GM21447 (cell line): ENCODE data around the gene LARGE1.

Source experiments
- ATAC-seq: cut with Tn5 transposase; IDR thresholded peaks from one replicate; pipeline ENCODE4 v1.9.1; 2021; ENCODE audit not compliant: unreplicated experiment

The LARGE1 gene

GRCh38 chr22:33271390-33272161 is 648.7 kb downstream of the LARGE1 start:
- peak; percentile 65 for ATAC-seq

- ATAC-seq, result no peak
These were observed 649.7 kb downstream of the LARGE1 start for GRCh38 chr22:33270596-33270995.

DNA sequence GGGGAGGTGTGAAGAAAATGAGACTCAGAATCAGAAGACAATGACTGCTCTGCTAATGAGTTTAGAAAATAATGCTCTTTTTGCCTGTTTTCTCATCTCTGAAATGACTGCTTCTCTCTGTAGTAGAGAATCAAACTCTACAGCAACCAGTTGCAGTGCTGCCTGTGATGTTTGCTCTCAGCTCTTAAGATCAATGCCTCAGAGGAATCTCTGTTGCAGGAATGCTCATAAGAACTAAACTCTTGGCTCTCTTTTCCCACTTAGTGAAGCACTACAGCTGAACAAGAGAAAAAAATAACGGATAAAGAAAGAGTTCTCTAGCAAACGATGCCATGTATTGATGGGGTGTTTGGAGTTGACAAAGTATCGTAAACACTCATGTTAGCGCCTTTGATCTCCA is 658.6 kb downstream of the LARGE1 start:
- ATAC-seq, result no peak

DNA sequence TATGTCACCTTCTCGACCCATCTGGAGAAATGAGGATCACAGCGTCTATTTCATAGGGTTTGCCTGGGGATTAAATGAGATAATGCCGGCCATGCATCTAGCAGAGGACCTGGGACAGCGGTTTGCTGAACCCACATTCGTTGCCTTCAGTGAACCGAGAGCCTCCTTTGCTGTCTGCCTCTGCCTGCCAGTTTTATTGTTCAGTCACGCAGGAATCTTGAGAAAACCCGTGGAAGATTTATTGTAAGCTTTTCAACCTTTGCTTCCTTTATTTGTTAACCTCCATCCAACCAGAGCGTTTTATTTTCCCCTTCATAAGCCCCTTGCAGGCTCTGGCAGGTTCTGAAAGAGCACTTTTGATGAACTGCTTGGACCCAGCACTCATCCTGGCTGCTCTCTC is 659.8 kb downstream of the LARGE1 start:
- ATAC-seq, result no peak

DNA sequence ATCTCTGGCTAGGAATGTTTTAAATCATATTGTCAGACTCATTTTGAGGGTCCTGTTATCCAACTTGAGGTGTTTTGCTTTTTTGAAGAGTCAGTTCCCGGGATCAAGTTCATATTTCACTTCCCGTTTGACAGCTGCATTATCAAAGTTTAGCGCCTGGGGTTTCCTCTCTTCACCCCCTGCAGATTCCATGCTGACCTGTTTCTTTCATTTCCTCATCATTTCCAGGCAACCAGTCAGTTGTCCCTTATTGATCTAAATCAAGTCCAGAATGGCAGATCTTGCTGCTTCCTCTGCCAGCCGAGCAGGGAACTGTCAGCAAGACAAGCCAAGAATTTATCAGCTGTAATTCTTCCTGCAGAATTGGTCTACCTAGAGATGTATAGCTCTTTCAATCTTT is 664.5 kb downstream of the LARGE1 start:
- no peak for ATAC-seq

- ATAC-seq, result no peak
These were observed 671.3 kb downstream of the LARGE1 start for GRCh38 chr22:33248948-33249347.

- ATAC-seq, result peak; percentile 76
These were observed 672.5 kb downstream of the LARGE1 start for GRCh38 chr22:33247758-33248157.

DNA sequence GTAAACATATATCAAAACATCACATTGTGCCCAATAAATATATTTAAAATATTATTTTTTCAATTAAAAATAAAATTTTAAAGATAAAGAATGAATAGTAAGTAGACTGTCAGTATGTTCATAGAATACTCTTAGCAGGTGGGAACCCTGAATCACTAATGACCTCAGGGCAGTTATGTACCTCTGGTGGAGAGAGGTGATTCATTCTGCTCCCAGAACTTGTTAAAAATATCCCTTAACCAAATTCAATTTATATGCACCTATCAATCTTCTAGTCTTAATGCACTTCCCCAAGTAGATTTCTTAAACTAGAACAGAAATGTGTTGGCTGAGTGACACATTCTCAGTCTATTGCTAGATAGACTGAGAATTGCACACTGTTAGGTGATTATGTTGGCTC is 678.2 kb downstream of the LARGE1 start:
- ATAC-seq, result no peak

DNA sequence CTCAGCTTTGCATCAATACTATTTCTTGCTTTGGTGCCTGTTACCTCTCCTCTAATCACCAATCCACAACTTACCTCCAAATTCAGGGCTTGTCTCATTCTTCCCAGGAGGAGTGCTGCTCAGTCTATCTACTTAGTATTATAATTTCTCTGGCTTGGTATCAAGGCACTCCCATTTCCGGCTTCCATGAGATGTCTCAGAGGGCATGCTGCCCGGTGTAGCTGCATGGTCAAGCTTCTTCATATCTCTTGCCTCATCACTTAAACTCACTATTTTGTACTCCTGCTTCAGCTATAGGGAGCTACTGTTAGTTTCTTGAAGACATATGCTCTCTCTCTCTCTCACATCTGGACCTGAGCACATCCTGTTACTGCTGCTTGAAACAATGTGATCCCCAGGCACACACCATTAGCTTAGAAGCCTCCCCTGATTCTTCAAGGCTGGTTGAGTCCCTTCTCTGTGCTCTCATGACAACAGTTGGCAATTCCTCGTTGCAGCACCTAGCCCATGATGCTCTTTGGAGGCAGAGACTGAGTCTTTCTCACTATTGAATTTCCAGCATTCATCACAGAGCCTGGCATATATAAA is 679.3 kb downstream of the LARGE1 start:
- no peak for ATAC-seq

GRCh38 chr22:33232071-33232470 is 688.2 kb downstream of the LARGE1 start:
- no peak for ATAC-seq

- no peak for ATAC-seq
These were observed 692.5 kb downstream of the LARGE1 start for GRCh38 chr22:33227791-33228190.

- no peak for ATAC-seq
These were observed 695.4 kb downstream of the LARGE1 start for GRCh38 chr22:33224841-33225240.
